ENCODE results near the gene FMO2. TPM values are rescaled to one million over a fixed set of nuclear protein-coding genes. Genes with fewer than 3 reads are reported as not detected.

Gene FMO2
- total and polyA plus RNA-seq, 10 of the 15 experiments (the other 5 are each of a cell fraction or from before 2014, with no cell fraction given): not detected

DNA sequence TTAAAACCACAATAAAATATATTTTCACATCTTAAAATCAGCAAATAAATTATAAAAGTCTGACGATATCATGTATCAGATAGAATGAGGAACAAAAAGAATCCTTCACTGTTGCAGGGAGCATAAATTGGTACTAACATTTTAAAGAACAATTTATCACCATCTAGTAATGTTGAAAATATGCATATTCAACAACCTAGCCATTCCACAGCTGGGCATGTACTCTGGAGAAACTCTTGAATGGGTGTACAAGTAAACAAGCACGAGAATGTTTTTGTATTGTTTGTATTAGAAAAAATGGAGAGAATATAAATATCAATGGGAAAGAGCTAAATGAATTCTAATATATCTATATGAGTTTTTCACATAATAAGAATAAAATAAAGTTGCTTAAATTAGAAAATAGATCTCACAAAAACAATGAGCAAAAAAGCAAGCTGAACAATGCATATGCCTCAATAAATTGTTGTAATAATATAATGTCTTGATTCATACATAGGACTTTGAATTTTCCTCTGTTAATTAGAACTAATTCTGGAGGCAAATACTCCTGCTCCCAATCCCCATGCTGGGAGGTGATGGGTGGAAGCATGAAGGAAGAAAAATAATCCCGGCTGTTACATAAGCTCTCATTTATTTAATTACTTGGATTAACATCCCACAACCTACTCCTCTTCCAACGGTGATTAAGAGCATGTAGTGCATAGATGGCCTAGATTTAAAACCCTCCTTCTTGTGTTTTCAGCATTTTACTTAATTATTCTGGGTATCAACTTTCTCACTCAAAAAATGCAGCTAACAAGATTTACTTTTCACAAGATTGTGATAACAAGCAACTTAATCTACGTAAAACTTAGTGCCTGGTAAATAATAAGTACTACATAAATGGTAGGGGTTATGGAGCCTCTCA, 5.5 kb upstream of the FMO2 start:
- CTCF ChIA-PET: interaction anchor here (0.6 to 1.4 kb wide), 2 partner anchors 8 to 47 kb away, joined by 3 read pairs; no protein-coding TSS in a partner anchor
- no TSS peak for BruUV-seq (replicated peaks)

More for the DNA sequence above, 5.5 kb upstream of the FMO2 start:
- Histone ChIP-seq H3K4me3 (no peak overlapping the region), H3K4me2 (ENCODE audit: control insufficient read depth, insufficient read depth) (no peak overlapping the region), H3K27me3 (replicated peaks in 1 of 2; ENCODE audit: control insufficient read depth in 2 of 2, insufficient read depth in 2 of 2, low read length in 1 of 2) (no peaks in the 10 kb centered on the region), H2AFZ (ENCODE audit: control insufficient read depth, low read depth, low read length) (no peak overlapping the region), H3K79me2 (ENCODE audit: control insufficient read depth, insufficient read depth, low read length) (no peaks in the 10 kb centered on the region), H3K9ac (ENCODE audit: control insufficient read depth, insufficient read depth, low read length) (no peak overlapping the region), H3K27ac (ENCODE audit: control insufficient read depth, insufficient read depth) (no peak overlapping the region), H3K9me3 (replicated peaks; ENCODE audit: control insufficient read depth, insufficient read depth, low read length) (no peaks in the 10 kb centered on the region), H4K20me1 (ENCODE audit: control insufficient read depth, insufficient read depth) (no peaks in the 10 kb centered on the region), H3K36me3 (ENCODE audit: control insufficient read depth in 2 of 2, insufficient read depth in 2 of 2, low read length in 1 of 2) (no peaks in the 10 kb centered on the region), H3K4me1 (ENCODE audit: control insufficient read depth, insufficient read depth, low read length) (no peaks in the 10 kb centered on the region)
- ChIA-PET RAD21 (ENCODE audit: unreplicated experiment) (no interaction called here), POLR2A (no interaction called here), SMC1A (ENCODE audit: uncharacterized antibody, unreplicated experiment) (interaction anchor here (0.6 kb wide), 2 partner anchors 48 to 106 kb away, joined by 3 read pairs; no protein-coding TSS in a partner anchor)
- TF ChIP-seq JUND (IDR thresholded peaks at IDR 0.05; ENCODE audit: low read depth, low read length) (no peak), BHLHE40 (IDR thresholded peaks at IDR 0.05; ENCODE audit: borderline replicate concordance in 1 of 2, low read depth in 2 of 2, low read length in 1 of 2) (no peak), SP1 (IDR thresholded peaks at IDR 0.05; ENCODE audit: low read depth, low read length) (no peak), BACH1 (IDR thresholded peaks at IDR 0.05; ENCODE audit: borderline replicate concordance) (no peak), ETV6 (conservative IDR thresholded peaks at IDR 0.05 in 1 of 2, IDR thresholded peaks at IDR 0.05 in 1 of 2; ENCODE audit: borderline replicate concordance in 1 of 2, low read depth in 1 of 2) (no peak), EGR1 (IDR thresholded peaks at IDR 0.05; ENCODE audit: borderline replicate concordance in 1 of 2, low read depth in 2 of 2, low read length in 2 of 2) (no peak), CREM (IDR thresholded peaks at IDR 0.05; ENCODE audit: low read depth) (no peak), NFYB (IDR thresholded peaks at IDR 0.05; ENCODE audit: insufficient read depth, low read depth, low read length) (no peak), ZSCAN29 (IDR thresholded peaks at IDR 0.05) (no peak), HCFC1 (IDR thresholded peaks at IDR 0.05; ENCODE audit: low read length) (no peak)
- TF ChIP-seq, protein P1, sequence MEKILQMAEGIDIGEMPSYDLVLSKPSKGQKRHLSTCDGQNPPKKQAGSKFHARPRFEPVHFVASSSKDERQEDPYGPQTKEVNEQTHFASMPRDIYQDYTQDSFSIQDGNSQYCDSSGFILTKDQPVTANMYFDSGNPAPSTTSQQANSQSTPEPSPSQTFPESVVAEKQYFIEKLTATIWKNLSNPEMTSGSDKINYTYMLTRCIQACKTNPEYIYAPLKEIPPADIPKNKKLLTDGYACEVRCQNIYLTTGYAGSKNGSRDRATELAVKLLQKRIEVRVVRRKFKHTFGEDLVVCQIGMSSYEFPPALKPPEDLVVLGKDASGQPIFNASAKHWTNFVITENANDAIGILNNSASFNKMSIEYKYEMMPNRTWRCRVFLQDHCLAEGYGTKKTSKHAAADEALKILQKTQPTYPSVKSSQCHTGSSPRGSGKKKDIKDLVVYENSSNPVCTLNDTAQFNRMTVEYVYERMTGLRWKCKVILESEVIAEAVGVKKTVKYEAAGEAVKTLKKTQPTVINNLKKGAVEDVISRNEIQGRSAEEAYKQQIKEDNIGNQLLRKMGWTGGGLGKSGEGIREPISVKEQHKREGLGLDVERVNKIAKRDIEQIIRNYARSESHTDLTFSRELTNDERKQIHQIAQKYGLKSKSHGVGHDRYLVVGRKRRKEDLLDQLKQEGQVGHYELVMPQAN (conservative IDR thresholded peaks at IDR 0.05): no peak
- TF ChIP-seq, protein P2, sequence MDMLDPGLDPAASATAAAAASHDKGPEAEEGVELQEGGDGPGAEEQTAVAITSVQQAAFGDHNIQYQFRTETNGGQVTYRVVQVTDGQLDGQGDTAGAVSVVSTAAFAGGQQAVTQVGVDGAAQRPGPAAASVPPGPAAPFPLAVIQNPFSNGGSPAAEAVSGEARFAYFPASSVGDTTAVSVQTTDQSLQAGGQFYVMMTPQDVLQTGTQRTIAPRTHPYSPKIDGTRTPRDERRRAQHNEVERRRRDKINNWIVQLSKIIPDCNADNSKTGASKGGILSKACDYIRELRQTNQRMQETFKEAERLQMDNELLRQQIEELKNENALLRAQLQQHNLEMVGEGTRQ (IDR thresholded peaks at IDR 0.05; ENCODE audit: borderline replicate concordance, low read depth, low read length): no peak
- TF ChIP-seq, protein P3, sequence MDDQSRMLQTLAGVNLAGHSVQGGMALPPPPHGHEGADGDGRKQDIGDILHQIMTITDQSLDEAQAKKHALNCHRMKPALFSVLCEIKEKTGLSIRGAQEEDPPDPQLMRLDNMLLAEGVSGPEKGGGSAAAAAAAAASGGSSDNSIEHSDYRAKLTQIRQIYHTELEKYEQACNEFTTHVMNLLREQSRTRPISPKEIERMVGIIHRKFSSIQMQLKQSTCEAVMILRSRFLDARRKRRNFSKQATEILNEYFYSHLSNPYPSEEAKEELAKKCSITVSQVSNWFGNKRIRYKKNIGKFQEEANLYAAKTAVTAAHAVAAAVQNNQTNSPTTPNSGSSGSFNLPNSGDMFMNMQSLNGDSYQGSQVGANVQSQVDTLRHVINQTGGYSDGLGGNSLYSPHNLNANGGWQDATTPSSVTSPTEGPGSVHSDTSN (IDR thresholded peaks at IDR 0.05; ENCODE audit: insufficient replicate concordance, low read depth, low read length): no peak
- DNase-seq (ENCODE audit: low read depth, low spot score): no peak
- ATAC-seq: no peak
- no peak for FAIRE-seq
- 41% methylated on average over 5 of the region's 5 CpGs for WGBS (ENCODE audit: insufficient coverage, insufficient replicate concordance, low lambda C conversion rate, missing lambda C conversion rate)
- intact Hi-C loops (cut with micrococcal nuclease; ENCODE audit: unreplicated experiment) (loop anchor here (10.0 kb wide), 1 partner anchor 215 kb away; no protein-coding TSS in a partner anchor), in situ Hi-C loops (cut with MboI) (no loop called here)

Data from GM12878 (cell line).